Thyroid gland (tissue), 4 donors: Measurements from ENCODE around the gene XAGE5.

Source experiments
- CTCF ChIP-seq, 6 experiments: fragments of 200-600 bp in 3 of 6; fragments of 450-650 bp in 3 of 6; sonication (generic) in 3 of 6; IDR thresholded peaks; one replicate each; pipeline ENCODE4 v1.5.1; 2016 to 2019; ENCODE audit warnings: antibody characterized with exemption in 6 of 6, mild to moderate bottlenecking in 2 of 6, inconsistent platforms in 1 of 6, moderate library complexity in 1 of 6
- POLR2A ChIP-seq, 2 donors: fragments of 450-650 bp; IDR thresholded peaks; one replicate each; pipeline ENCODE4 v1.6.1; 2017; ENCODE audit warnings: antibody characterized with exemption in 2 of 2, mild to moderate bottlenecking in 2 of 2, moderate library complexity in 1 of 2

DNA sequence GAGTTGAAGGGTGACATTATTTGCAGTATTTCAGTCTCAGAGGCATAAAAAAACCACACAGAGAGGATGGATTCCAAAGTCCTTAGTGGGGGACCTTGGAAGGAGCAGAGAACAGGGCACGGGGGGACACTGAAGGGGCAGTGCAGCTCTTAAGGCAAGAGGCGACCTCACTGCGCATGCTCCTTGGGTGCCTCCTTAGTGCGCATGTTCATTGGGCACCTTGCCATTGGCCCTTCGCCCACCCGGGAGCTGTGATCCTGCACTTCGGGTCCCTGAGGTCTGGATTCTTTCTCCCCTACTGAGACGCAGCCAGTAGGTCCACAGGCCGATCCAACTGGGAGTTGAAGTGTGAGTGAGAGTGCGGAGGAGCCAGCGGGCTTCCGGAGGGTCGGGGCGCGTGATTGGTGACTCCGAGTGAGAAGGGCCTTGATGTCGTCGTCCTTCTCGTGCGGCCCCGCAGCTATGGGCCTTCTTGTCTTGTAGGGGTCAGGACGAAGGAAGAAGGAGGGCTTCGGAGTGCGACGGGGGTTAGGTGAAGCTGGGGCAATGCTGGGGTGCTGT is at the start of gene XAGE5:
- TF ChIP-seq CTCF (IDR thresholded peaks at IDR 0.05) (no peak), POLR2A (IDR thresholded peaks at IDR 0.05) (no peak)
